GM19025 (cell line): ENCODE measurements around the gene NTPCR.
"Not testable (repeated sequence)": the region's sequence is repeated elsewhere in the genome, so short reads cannot be mapped to it uniquely, and the experiment has no call there.

Source experiments
- ATAC-seq: cut with Tn5 transposase; IDR thresholded peaks from one replicate; pipeline ENCODE4 v1.9.1; 2021; ENCODE audit warnings: mild to moderate bottlenecking, low read depth, moderate library complexity; ENCODE audit not compliant: unreplicated experiment

NTPCR gene

GRCh38 chr1:232925421-232926220 lies 24.8 kb upstream of the NTPCR start:
- no peak for ATAC-seq

- ATAC-seq = not testable (repeated sequence)
These were observed 23.2 kb upstream of the NTPCR start for GRCh38 chr1:232927166-232927565.

GRCh38 chr1:232927830-232928505 lies 22.4 kb upstream of the NTPCR start:
- ATAC-seq = no peak

GRCh38 chr1:232932486-232933425 lies 17.7 kb upstream of the NTPCR start:
- ATAC-seq = no peak

- ATAC-seq = no peak
These were observed 13.5 kb upstream of the NTPCR start for GRCh38 chr1:232936941-232937340.

GRCh38 chr1:232937741-232938375 lies 12.6 kb upstream of the NTPCR start:
- ATAC-seq = no peak

- ATAC-seq = no peak
These were observed 11.5 kb upstream of the NTPCR start for GRCh38 chr1:232938926-232939325.

- no peak for ATAC-seq
These were observed 10.7 kb upstream of the NTPCR start for GRCh38 chr1:232939748-232940147.

- no peak for ATAC-seq
These were observed 10.1 kb upstream of the NTPCR start for GRCh38 chr1:232940262-232940661.

GRCh38 chr1:232942413-232943294 lies 7.8 kb upstream of the NTPCR start:
- no peak for ATAC-seq

- no peak for ATAC-seq
These were observed 6.6 kb upstream of the NTPCR start for GRCh38 chr1:232943679-232944252.

- ATAC-seq = no peak
These were observed 6.1 kb upstream of the NTPCR start for GRCh38 chr1:232944347-232944746.

- ATAC-seq = no peak
These were observed 695 bp upstream of the NTPCR start for GRCh38 chr1:232949636-232950196.

GRCh38 chr1:232951180-232951579 lies 769 bp downstream of the NTPCR start:
- ATAC-seq = no peak

GRCh38 chr1:232951605-232952004 lies 1.2 kb downstream of the NTPCR start:
- no peak for ATAC-seq

- peak; percentile 44 for ATAC-seq
These were observed 2.4 kb downstream of the NTPCR start for GRCh38 chr1:232952514-232953499.

GRCh38 chr1:232954594-232955365 lies 4.4 kb downstream of the NTPCR start:
- ATAC-seq = no peak
